Measurements from ENCODE around the gene ATG7. TPM values are rescaled to one million over a fixed set of nuclear protein-coding genes. Genes with fewer than 3 reads are reported as not detected.

The ATG7 gene
- total RNA-seq, 2 experiments from 2014 or later = 31.0 to 33.1 TPM

DNA sequence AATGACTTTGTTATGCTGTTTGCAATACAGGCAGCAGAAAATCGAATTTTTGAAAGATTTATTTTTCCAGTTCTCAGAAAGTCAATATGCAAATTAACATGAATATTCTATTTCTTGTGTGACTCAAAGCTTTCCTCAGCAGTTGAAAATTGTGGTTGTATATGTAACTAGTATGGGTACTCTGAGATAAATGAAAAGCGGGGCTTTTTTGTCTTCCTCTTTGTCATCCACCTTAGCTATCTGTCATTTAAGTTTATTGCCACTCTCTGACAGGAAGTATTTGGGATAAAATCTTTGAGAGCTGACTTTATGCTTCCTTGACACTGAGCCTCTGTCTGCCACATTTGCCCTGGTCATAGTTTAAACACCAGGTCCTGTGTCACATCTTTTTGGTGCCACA is 91.5 kb downstream of the ATG7 start:
- H3K36me3 Mint-ChIP-seq (ENCODE audit: low read depth) = peaks cover 44% of the 10 kb centered on the region
- H3K4me1 Mint-ChIP-seq (ENCODE audit: low read depth) = peaks cover 5% of the 10 kb centered on the region
- intact Hi-C loops (cut with micrococcal nuclease) = no loop called here
- peak overlapping the region; percentile 27 for H3K27ac Mint-ChIP-seq
- H3K9me3 Mint-ChIP-seq = no peaks in the 10 kb centered on the region
- POLR2A ChIA-PET = no interaction called here
- CTCF ChIA-PET = interaction anchor here (1.0 to 1.4 kb wide), 3 partner anchors 15 to 287 kb away, joined by 3 to 5 read pairs (median 4); no protein-coding TSS in a partner anchor
- H3K4me3 Mint-ChIP-seq = no peak overlapping the region
- ATAC-seq (peak; percentile 74), DNase-seq (no peak)
- TF ChIP-seq, protein P1, sequence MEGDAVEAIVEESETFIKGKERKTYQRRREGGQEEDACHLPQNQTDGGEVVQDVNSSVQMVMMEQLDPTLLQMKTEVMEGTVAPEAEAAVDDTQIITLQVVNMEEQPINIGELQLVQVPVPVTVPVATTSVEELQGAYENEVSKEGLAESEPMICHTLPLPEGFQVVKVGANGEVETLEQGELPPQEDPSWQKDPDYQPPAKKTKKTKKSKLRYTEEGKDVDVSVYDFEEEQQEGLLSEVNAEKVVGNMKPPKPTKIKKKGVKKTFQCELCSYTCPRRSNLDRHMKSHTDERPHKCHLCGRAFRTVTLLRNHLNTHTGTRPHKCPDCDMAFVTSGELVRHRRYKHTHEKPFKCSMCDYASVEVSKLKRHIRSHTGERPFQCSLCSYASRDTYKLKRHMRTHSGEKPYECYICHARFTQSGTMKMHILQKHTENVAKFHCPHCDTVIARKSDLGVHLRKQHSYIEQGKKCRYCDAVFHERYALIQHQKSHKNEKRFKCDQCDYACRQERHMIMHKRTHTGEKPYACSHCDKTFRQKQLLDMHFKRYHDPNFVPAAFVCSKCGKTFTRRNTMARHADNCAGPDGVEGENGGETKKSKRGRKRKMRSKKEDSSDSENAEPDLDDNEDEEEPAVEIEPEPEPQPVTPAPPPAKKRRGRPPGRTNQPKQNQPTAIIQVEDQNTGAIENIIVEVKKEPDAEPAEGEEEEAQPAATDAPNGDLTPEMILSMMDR (IDR thresholded peaks at IDR 0.05) = no peak
- H3K27me3 Mint-ChIP-seq = no peaks in the 10 kb centered on the region

DNA sequence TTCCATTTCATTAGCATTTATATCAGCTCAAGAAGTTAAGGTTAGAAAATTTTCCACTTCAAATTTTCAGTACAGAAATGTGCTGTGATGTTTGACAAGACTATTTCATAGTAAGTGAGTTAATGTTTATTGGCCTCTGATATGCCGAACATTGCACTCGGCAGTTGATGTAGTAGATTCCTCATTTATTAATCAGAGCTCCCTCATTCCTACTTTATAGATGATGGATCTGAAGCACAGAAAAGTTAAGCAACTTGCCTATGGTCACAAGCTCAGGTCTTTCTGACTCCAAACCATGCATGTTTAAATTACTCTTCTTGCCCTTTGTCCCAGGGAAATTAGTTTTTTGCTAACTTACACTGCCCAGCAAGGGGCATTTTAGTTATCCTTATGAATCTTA is 92.0 kb downstream of the ATG7 start:
- TF ChIP-seq, protein P1 (IDR thresholded peaks at IDR 0.05) = no peak
- ChIA-PET CTCF (interaction anchor here (1.0 to 1.4 kb wide), 3 partner anchors 16 to 287 kb away, joined by 3 to 5 read pairs (median 4); no protein-coding TSS in a partner anchor), POLR2A (interaction anchor here (0.6 kb wide), 1 partner anchor 79 kb away, joined by 3 read pairs; no protein-coding TSS in a partner anchor)
- Mint-ChIP-seq H3K4me3 (no peak overlapping the region), H3K4me1 (ENCODE audit: low read depth) (peaks cover 5% of the 10 kb centered on the region), H3K9me3 (no peaks in the 10 kb centered on the region), H3K27ac (no peak overlapping the region), H3K36me3 (ENCODE audit: low read depth) (peaks cover 44% of the 10 kb centered on the region), H3K27me3 (no peaks in the 10 kb centered on the region)
- intact Hi-C loops (cut with micrococcal nuclease) = no loop called here
- DNase-seq (no peak), ATAC-seq (no peak)

DNA sequence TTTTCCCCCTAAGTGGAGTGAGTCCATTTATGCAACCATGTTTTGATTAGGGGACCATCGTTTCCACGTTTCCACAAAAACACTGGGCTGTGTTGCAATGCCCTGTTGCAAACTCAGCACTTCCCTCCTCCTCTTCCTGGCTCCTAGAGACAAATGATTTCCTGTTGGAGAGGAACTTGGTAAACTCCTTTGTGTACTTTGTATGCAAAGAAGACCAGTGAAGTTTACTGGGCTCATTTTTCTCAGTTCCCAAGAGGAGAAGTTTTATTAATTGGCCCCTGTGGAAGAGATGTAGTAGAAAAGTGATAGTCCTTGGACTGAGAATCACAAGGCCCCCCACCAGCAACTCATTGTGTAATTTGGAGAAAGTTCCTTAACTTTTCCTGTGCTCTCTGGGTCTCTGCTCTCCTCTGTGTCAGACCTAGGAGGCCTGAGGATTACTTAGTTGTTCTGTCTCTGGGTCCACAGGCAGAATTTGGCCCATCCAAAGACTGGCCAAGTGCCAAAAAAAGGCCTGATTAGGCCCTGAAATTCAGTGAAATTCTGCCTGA is 95.0 kb downstream of the ATG7 start:
- no peak overlapping the region for H3K27ac Mint-ChIP-seq
- H3K27me3 Mint-ChIP-seq = no peaks in the 10 kb centered on the region
- intact Hi-C loops (cut with micrococcal nuclease) = no loop called here
- DNase-seq = no peak
- H3K4me1 Mint-ChIP-seq (ENCODE audit: low read depth) = peaks cover 5% of the 10 kb centered on the region
- H3K9me3 Mint-ChIP-seq = no peaks in the 10 kb centered on the region
- H3K36me3 Mint-ChIP-seq (ENCODE audit: low read depth) = peaks cover 35% of the 10 kb centered on the region
- TF ChIP-seq, protein P1 (IDR thresholded peaks at IDR 0.05) = no peak
- ChIA-PET POLR2A (no interaction called here), CTCF (interaction anchor here (0.6 to 1.0 kb wide), 2 partner anchors 12 to 895 kb away, joined by 3 read pairs; no protein-coding TSS in a partner anchor)
- H3K4me3 Mint-ChIP-seq = no peak overlapping the region
- ATAC-seq = no peak

DNA sequence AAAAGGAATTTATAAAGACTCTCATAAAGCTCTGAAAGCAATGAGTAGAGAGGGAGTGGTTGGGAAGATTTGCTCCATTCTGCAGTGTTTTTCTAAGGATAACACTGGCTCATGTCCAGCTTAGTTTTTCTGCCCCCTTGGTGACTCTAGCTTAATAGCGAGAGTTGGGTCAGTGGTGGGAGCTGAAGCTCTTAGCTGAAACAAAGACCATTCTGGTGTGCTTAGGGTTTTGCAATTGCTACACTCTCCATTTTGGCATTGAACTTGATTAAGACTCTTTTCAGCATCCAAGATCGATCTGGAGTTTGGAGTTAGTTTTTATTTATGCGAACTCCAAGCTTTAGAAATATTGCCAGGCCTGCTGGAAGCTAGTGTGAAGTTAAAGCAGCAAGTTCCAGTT is 98.0 kb downstream of the ATG7 start:
- ATAC-seq = no peak
- H3K27ac Mint-ChIP-seq = no peak overlapping the region
- no peaks in the 10 kb centered on the region for H3K4me1 Mint-ChIP-seq (ENCODE audit: low read depth)
- no peak for DNase-seq
- TF ChIP-seq, protein P1 (IDR thresholded peaks at IDR 0.05) = no peak
- POLR2A ChIA-PET = no interaction called here
- no peak overlapping the region for H3K4me3 Mint-ChIP-seq
- H3K36me3 Mint-ChIP-seq (ENCODE audit: low read depth) = peaks cover 14% of the 10 kb centered on the region
- no peaks in the 10 kb centered on the region for H3K27me3 Mint-ChIP-seq
- no peaks in the 10 kb centered on the region for H3K9me3 Mint-ChIP-seq
- CTCF ChIA-PET = interaction anchor here (1.6 kb wide), 1 partner anchor 9 kb away, joined by 13 read pairs; no protein-coding TSS in a partner anchor
- intact Hi-C loops (cut with micrococcal nuclease) = no loop called here

DNA sequence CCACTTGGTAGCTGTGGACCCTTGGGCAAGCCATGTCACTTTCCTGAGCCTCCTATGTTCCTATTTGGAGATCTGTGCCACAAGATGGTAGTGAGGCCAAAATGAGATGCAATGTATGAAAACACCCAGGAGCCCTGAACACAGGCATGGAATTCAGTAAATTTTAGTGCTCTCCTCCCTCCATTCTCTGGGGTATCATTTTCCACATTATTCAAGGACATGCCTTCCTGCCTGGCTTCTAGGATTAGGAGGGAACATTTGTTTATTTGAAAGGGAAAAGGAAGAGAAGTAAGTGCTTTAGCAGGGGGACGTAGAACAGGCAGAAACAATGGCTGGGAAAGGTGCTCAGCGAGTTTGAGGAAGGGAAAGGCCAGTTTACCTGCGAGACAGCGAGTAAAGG is 98.8 kb downstream of the ATG7 start:
- Mint-ChIP-seq H3K4me3 (no peak overlapping the region), H3K27me3 (no peaks in the 10 kb centered on the region), H3K36me3 (ENCODE audit: low read depth) (peaks cover 8% of the 10 kb centered on the region), H3K27ac (no peak overlapping the region), H3K9me3 (no peaks in the 10 kb centered on the region), H3K4me1 (ENCODE audit: low read depth) (no peaks in the 10 kb centered on the region)
- DNase-seq = no peak
- TF ChIP-seq, protein P1 (IDR thresholded peaks at IDR 0.05) = no peak
- intact Hi-C loops (cut with micrococcal nuclease) = no loop called here
- ChIA-PET CTCF (interaction anchor here (1.6 kb wide), 1 partner anchor 8 kb away, joined by 13 read pairs; no protein-coding TSS in a partner anchor), POLR2A (no interaction called here)
- no peak for ATAC-seq
